ENCODE measurements around the gene CEP85.
"Not testable (repeated sequence)": the region's sequence is repeated elsewhere in the genome, so short reads cannot be mapped to it uniquely, and the experiment has no call there.

The CEP85 gene

GRCh38 chr1:26224606-26225005 lies 9.4 kb upstream of the CEP85 start:
- no peak for DNase-seq

GRCh38 chr1:26225033-26225831 lies 8.8 kb upstream of the CEP85 start:
- peak; percentile 53 for DNase-seq

GRCh38 chr1:26230682-26231081 lies 3.3 kb upstream of the CEP85 start:
- not testable (repeated sequence) for DNase-seq

- peak; percentile 24 for DNase-seq
Observed at GRCh38 chr1:26234644-26235370, 807 bp downstream of the CEP85 start.

- no peak for DNase-seq
Observed at GRCh38 chr1:26237230-26237966, 3.4 kb downstream of the CEP85 start.

- no peak for DNase-seq
Observed at GRCh38 chr1:26239936-26240335, 5.9 kb downstream of the CEP85 start.

GRCh38 chr1:26252718-26253117 lies 18.7 kb downstream of the CEP85 start:
- no peak for DNase-seq

GRCh38 chr1:26254404-26254803 lies 20.4 kb downstream of the CEP85 start:
- no peak for DNase-seq

GRCh38 chr1:26257222-26257621 lies 23.2 kb downstream of the CEP85 start:
- no peak for DNase-seq

GRCh38 chr1:26259005-26259404 lies 25.0 kb downstream of the CEP85 start:
- no peak for DNase-seq

- no peak for DNase-seq
Observed at GRCh38 chr1:26259578-26259977, 25.6 kb downstream of the CEP85 start.

GRCh38 chr1:26263212-26263611 lies 29.2 kb downstream of the CEP85 start:
- DNase-seq: no peak

GRCh38 chr1:26265405-26265804 lies 31.4 kb downstream of the CEP85 start:
- DNase-seq: no peak

GRCh38 chr1:26268290-26269197 lies 34.5 kb downstream of the CEP85 start:
- DNase-seq: no peak

- DNase-seq: no peak
Observed at GRCh38 chr1:26269198-26269550, 35.2 kb downstream of the CEP85 start.

GRCh38 chr1:26274801-26275425 lies 40.9 kb downstream of the CEP85 start:
- DNase-seq: no peak

GRCh38 chr1:26275580-26276431 lies 41.8 kb downstream of the CEP85 start:
- DNase-seq: peak; percentile 80

- no peak for DNase-seq
Observed at GRCh38 chr1:26276432-26276838, 42.4 kb downstream of the CEP85 start.

- no peak for DNase-seq
Observed at GRCh38 chr1:26277261-26277661, 43.3 kb downstream of the CEP85 start.

- DNase-seq: no peak
Observed at GRCh38 chr1:26277719-26278118, 43.7 kb downstream of the CEP85 start.

GRCh38 chr1:26278303-26278702 lies 44.3 kb downstream of the CEP85 start:
- no peak for DNase-seq
